ACC112 (cell line): ENCODE measurements around the gene MED13L.

Experiments used
- H2AFZ ChIP-seq: fragments of 200-600 bp; sonication (generic); one replicate; pipeline ENCODE4 v1.6.0; 2017; ENCODE audit warnings: antibody characterized with exemption, low read length; ENCODE audit not compliant: unreplicated experiment
- H3K27ac ChIP-seq: fragments of 200-600 bp; sonication (generic); 2 replicates; pipeline ENCODE4 v1.5.1; 2014; ENCODE audit warnings: low read depth, mild to moderate bottlenecking, antibody characterized with exemption, low read length, moderate library complexity
- H3K27me3 ChIP-seq: fragments of 200-600 bp; sonication (generic); 2 replicates; pipeline ENCODE4 v1.6.1; 2014; ENCODE audit warnings: mild to moderate bottlenecking, antibody characterized with exemption, low read length, moderate library complexity, mixed read lengths; ENCODE audit not compliant: insufficient read depth
- H3K36me3 ChIP-seq: fragments of 200-600 bp; sonication (generic); 2 replicates; pipeline ENCODE4 v1.6.1; 2016; ENCODE audit warnings: mild to moderate bottlenecking, antibody characterized with exemption, low read length, moderate library complexity, mixed read lengths; ENCODE audit not compliant: insufficient read depth
- H3K4me1 ChIP-seq: fragments of 200-600 bp; sonication (generic); one replicate; pipeline ENCODE4 v1.6.1; 2016; ENCODE audit warnings: low read length, mixed read lengths; ENCODE audit not compliant: insufficient read depth, unreplicated experiment, control insufficient read depth
- H3K4me3 ChIP-seq: fragments of 200-600 bp; sonication (generic); 2 replicates; pipeline ENCODE4 v1.5.1; 2014; ENCODE audit warnings: mild to moderate bottlenecking, low read depth, low read length
- H3K79me2 ChIP-seq: fragments of 200-600 bp; sonication (generic); one replicate; pipeline ENCODE4 v1.6.0; 2016; ENCODE audit warnings: low read length; ENCODE audit not compliant: control insufficient read depth, unreplicated experiment, insufficient read depth

The MED13L gene

DNA sequence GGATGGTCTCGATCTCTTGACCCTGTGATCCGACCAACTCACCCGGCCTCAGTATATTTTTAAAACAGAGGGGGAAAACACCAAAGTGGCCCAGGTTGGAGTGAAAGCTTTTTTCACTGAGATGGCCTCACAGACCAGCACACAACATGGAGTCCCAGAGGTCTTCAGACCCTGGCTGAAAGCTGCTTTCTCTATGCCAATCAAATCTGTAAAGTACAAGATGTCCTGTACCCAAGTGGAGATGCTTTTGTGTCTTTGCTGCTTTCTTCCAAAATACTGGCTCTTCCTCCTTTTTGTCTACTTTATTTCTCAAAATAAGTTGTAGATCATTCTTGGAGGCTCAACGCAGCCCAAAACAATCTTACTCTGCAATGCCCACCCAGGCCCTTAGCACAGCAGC lies 214.8 kb downstream of the MED13L start:
- no peaks in the 10 kb centered on the region for H3K27me3 ChIP-seq
- no peak overlapping the region for H2AFZ ChIP-seq
- H3K4me1 ChIP-seq: peaks cover 17% of the 10 kb centered on the region

DNA sequence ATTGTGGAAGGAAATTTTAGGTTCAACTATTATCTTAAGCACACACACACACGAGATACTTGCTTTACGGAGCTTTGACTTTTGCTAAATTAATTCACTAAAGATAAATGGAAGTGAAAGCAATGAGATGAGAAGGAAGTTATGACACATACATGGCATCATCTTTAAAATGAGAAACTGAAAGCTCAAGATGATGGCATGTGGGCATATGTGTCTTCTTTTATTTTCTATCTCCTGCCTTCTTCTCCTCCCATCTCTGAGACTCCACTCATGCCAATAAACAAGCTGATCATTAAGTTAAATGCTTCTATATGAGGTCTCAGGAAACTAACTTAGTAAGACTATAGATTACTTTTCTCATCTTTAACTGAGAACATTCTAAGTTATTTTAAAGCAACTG lies 216.7 kb downstream of the MED13L start:
- Histone ChIP-seq H2AFZ (no peak overlapping the region), H3K27ac (peak overlapping the region; percentile 32; the same call in 1 of the 2 replicates), H3K4me1 (peaks cover 10% of the 10 kb centered on the region), H3K27me3 (no peaks in the 10 kb centered on the region), H3K79me2 (peaks cover 73% of the 10 kb centered on the region), H3K4me3 (peak overlapping the region; percentile 58), H3K36me3 (no peaks in the 10 kb centered on the region)

More for the DNA sequence above, 214.8 kb downstream of the MED13L start:
- Histone ChIP-seq H3K36me3 (no peaks in the 10 kb centered on the region), H3K4me3 (no peak overlapping the region), H3K79me2 (peaks cover 63% of the 10 kb centered on the region), H3K27ac (no peak overlapping the region)

GRCh38 chr12:116059904-116060303 lies 217.6 kb downstream of the MED13L start:
- Histone ChIP-seq H3K36me3 (no peaks in the 10 kb centered on the region), H3K79me2 (peaks cover 71% of the 10 kb centered on the region), H3K27me3 (no peaks in the 10 kb centered on the region), H3K4me3 (no peak overlapping the region), H2AFZ (no peak overlapping the region), H3K27ac (no peak overlapping the region), H3K4me1 (peaks cover 4% of the 10 kb centered on the region)

- Histone ChIP-seq H3K27me3 (no peaks in the 10 kb centered on the region), H3K4me3 (no peak overlapping the region), H3K27ac (no peak overlapping the region), H2AFZ (no peak overlapping the region), H3K79me2 (peaks cover 72% of the 10 kb centered on the region), H3K36me3 (no peaks in the 10 kb centered on the region), H3K4me1 (peaks cover 17% of the 10 kb centered on the region)
Observed at GRCh38 chr12:116058574-116058973, 218.9 kb downstream of the MED13L start.

DNA sequence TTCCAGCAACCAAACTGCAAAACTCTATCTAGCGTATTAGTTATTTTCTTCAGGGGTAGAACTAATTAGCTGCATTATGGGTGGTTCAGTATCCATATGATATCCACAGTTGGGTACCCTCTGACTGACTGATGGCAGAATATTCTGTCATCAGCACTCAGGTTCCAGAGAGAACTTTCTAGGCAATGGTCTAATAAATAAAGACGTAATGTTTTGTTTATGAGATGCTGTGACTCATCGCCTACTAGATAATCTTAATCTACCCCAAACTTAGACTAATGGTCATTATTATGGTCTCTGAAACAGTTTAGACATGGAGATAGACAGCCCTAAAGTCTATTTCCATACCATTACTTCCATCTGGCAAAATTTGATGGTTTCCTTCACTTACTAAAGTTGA lies 220.1 kb downstream of the MED13L start:
- Histone ChIP-seq H3K4me3 (no peak overlapping the region), H2AFZ (no peak overlapping the region), H3K27ac (no peak overlapping the region), H3K36me3 (no peaks in the 10 kb centered on the region), H3K79me2 (peaks cover 70% of the 10 kb centered on the region), H3K27me3 (no peaks in the 10 kb centered on the region), H3K4me1 (peaks cover 28% of the 10 kb centered on the region)

DNA sequence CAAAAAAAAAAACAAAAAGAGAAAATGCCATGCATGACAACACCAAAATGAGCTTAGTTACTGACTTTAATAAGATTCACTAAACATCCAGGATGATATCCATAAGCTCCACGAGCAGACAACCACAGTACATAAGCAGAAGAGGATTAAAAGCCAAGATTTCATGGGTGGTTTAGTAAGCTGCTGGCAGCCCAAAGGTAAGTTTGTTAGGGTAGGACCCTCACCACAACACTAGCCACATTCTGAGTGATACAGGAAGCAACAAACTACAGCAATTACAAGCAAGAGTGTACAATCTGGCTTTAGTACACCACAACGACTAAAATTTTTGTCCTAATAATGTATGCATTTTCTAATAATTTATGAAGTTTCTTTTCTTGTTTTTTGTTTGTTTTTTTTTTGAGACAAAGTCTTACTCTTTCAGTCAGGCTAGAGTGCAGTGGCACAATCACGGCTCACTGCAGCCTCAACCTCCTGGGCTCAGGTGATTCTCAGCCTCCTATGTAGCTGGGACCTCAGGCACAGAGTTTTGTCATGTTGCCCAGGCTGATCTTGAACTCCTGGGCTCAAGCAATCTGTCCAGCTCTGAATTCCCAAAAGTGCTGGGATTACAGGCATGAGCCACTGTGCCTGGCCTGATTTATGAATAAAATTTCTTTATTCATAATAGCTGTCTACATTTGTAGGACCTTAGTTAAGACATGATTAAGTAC lies 221.4 kb downstream of the MED13L start:
- Histone ChIP-seq H3K4me1 (peaks cover 39% of the 10 kb centered on the region), H3K79me2 (peaks cover 76% of the 10 kb centered on the region), H2AFZ (no peak overlapping the region), H3K27ac (no peak overlapping the region), H3K4me3 (no peak overlapping the region), H3K36me3 (no peaks in the 10 kb centered on the region), H3K27me3 (no peaks in the 10 kb centered on the region)

DNA sequence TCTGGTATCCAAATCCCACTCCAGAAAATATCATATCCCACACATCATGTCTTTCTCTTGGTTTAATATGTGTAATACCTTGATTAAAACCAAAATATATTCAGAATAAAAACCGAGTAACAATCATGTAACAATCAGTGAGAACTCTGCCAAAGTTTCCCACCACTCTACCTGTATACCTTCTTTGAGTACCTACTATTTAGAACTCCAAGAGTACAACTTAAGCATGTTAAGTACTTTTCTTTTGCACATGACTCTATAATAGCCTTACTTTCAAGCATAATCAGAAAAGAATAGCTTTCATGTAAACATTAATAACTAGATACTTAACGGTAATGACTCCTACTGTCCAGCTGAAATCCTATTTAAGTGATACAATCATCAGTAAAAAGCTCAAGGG lies 223.2 kb downstream of the MED13L start:
- Histone ChIP-seq H3K4me1 (peaks cover 49% of the 10 kb centered on the region), H3K79me2 (peaks cover 83% of the 10 kb centered on the region)

DNA sequence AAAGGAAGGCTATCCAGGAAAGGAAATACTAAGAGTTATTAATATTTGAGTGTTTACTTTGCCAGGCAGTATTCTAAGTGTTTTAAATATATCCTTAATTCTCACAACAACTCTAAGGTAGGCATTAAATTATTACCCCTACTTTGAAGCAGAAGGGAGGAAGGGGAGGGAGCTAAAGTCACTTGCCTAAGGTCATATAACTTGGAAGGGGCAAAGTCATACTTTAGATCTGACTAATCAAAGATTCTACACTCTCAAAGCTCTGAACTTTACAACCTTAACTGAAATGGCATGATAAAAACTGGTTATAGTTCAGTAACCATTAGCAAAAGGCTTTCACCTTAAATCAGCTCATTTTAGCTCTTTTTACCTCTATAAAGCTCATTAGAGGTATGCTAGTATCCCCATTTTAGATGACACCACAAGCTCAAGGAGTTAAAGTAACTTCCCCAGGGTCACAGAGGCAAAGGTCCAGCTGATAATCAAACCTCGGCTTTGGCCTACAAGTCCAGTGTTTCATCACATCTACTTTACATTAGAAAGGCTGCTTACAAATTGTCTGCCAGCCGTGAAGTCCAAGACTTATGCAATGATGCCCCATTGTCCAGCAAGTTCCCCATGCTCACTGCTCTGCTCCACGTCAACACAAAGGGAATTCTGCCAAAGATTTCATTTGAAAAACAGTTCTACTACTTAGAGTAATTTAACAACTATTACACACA lies 223.9 kb downstream of the MED13L start:
- no peaks in the 10 kb centered on the region for H3K27me3 ChIP-seq
- H3K4me3 ChIP-seq: 0 out of 2 replicates have a peak overlapping the region, but pooled peaks have one; percentile 1
- H2AFZ ChIP-seq: no peak overlapping the region
- H3K27ac ChIP-seq: peak overlapping the region; percentile 82
- H3K36me3 ChIP-seq: no peaks in the 10 kb centered on the region
- peaks cover 87% of the 10 kb centered on the region for H3K79me2 ChIP-seq
- H3K4me1 ChIP-seq: peaks cover 56% of the 10 kb centered on the region

More for the DNA sequence above, 223.2 kb downstream of the MED13L start:
- no peak overlapping the region for H2AFZ ChIP-seq
- H3K27me3 ChIP-seq: no peaks in the 10 kb centered on the region
- H3K4me3 ChIP-seq: no peak overlapping the region
- H3K36me3 ChIP-seq: no peaks in the 10 kb centered on the region
- H3K27ac ChIP-seq: peak overlapping the region; percentile 82

DNA sequence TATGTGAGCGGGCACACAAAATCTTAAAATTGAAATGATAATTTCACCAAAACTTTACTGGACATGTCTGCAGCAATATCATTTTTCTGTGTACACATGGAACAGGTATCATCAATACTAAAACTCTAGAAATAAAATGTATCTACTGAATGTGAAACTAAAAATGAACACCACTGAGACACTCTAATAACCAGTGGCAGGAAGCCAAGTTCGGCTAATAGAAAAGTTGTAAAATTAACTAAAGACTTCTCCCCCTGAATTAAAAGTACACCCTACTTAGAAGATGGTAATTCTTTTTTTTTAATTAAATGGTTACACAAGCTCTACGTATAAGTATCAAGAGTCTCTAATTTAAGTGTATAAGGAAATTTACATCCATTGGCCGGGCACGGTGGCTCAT lies 227.2 kb downstream of the MED13L start:
- H2AFZ ChIP-seq: no peak overlapping the region
- peaks cover 70% of the 10 kb centered on the region for H3K79me2 ChIP-seq
- no peak overlapping the region for H3K27ac ChIP-seq
- H3K36me3 ChIP-seq: no peaks in the 10 kb centered on the region
- H3K4me3 ChIP-seq: peak overlapping the region; percentile 32; the same call in 1 of the 2 replicates
- no peaks in the 10 kb centered on the region for H3K27me3 ChIP-seq
- H3K4me1 ChIP-seq: peaks cover 64% of the 10 kb centered on the region

- Histone ChIP-seq H3K4me1 (peaks cover 64% of the 10 kb centered on the region), H3K36me3 (no peaks in the 10 kb centered on the region), H3K27me3 (no peaks in the 10 kb centered on the region), H3K27ac (no peak overlapping the region), H3K4me3 (no peak overlapping the region), H2AFZ (no peak overlapping the region), H3K79me2 (peaks cover 73% of the 10 kb centered on the region)
Observed at GRCh38 chr12:116048879-116049278, 228.6 kb downstream of the MED13L start.

- no peaks in the 10 kb centered on the region for H3K27me3 ChIP-seq
- H3K36me3 ChIP-seq: peaks cover 4% of the 10 kb centered on the region; the same call in 1 of the 2 replicates
- no peak overlapping the region for H3K4me3 ChIP-seq
- no peak overlapping the region for H3K27ac ChIP-seq
- H3K79me2 ChIP-seq: peaks cover 63% of the 10 kb centered on the region
- no peak overlapping the region for H2AFZ ChIP-seq
- peaks cover 40% of the 10 kb centered on the region for H3K4me1 ChIP-seq
Observed at GRCh38 chr12:116046039-116046438, 231.5 kb downstream of the MED13L start.
